Measurements from ENCODE around the gene STK10. TPM values are rescaled to one million over a fixed set of nuclear protein-coding genes. Genes with fewer than 3 reads are reported as not detected.

The STK10 gene
- total and polyA plus RNA-seq, 2 of the 8 experiments (the other 6 are each of a cell fraction or from before 2014, with no cell fraction given): 10.5 to 21.4 TPM

GRCh38 chr5:172127581-172127980 is 60.4 kb downstream of the STK10 start:
- no peak overlapping the region for H3K4me3 ChIP-seq (ENCODE audit: extremely low read depth in 1 of 4, insufficient read depth in 2 of 4, low read depth in 3 of 4, low read length in 4 of 4)
- H3K14ac ChIP-seq (ENCODE audit: insufficient read length): no peak overlapping the region
- H2BK5ac ChIP-seq (ENCODE audit: low read depth, low read length): no peak overlapping the region
- no peak overlapping the region for H2AFZ ChIP-seq (ENCODE audit: low read length)
- 95% methylated on average over 5 of the region's 5 CpGs; no CpG with 5 or more reads in 1 of the 2 experiments for WGBS, 2 experiments (ENCODE audit: extremely low coverage in 1 of 2, insufficient coverage in 1 of 2, insufficient read length in 1 of 2, insufficient replicate concordance in 2 of 2, low coverage in 1 of 2, low lambda C conversion rate in 2 of 2, missing lambda C conversion rate in 1 of 2)
- no peak overlapping the region for H3K23ac ChIP-seq (ENCODE audit: insufficient read length)
- FAIRE-seq: no peak
- no peak overlapping the region for H3K27ac ChIP-seq (ENCODE audit: low read depth, low read length)
- no peak overlapping the region for H2AK5ac ChIP-seq (ENCODE audit: low read depth, low read length)
- no peak overlapping the region for H4K91ac ChIP-seq (replicated peaks; ENCODE audit: insufficient read length, low read length)
- no peaks in the 10 kb centered on the region; a peak in 1 of 4 replicates for H3K9me3 ChIP-seq (ENCODE audit: insufficient read depth in 2 of 2, low read depth in 1 of 2, low read length in 1 of 2)
- no peaks in the 10 kb centered on the region for H3K4me1 ChIP-seq (replicated peaks in 1 of 4; ENCODE audit: control insufficient read depth in 3 of 4, insufficient read depth in 4 of 4, low read length in 3 of 4)
- H3K9ac ChIP-seq (replicated peaks in 1 of 4; ENCODE audit: extremely low read depth in 1 of 4, low read depth in 3 of 4, low read length in 3 of 4): no peak overlapping the region
- H3K36me3 ChIP-seq (ENCODE audit: control insufficient read depth in 2 of 4, insufficient read depth in 4 of 4, low read length in 3 of 4): no peaks in the 10 kb centered on the region
- no peaks in the 10 kb centered on the region for H4K20me1 ChIP-seq (replicated peaks in 1 of 2; ENCODE audit: control insufficient read depth in 1 of 2, insufficient read depth in 2 of 2, low read length in 2 of 2)
- H4K5ac ChIP-seq (ENCODE audit: insufficient read length, low read depth, low read length): no peak overlapping the region
- H2BK12ac ChIP-seq (ENCODE audit: low read depth, low read length): no peak overlapping the region
- no peaks in the 10 kb centered on the region for H3K27me3 ChIP-seq (replicated peaks in 1 of 4; ENCODE audit: control insufficient read depth in 3 of 4, extremely low read depth in 1 of 4, insufficient read depth in 3 of 4, low read length in 3 of 4)
- POLR2A ChIA-PET (ENCODE audit: partially characterized antibody): no interaction called here
- DNase-seq (ENCODE audit: low read depth in 1 of 2, low spot score in 2 of 2): no peak
- no peak overlapping the region for H2BK120ac ChIP-seq (replicated peaks; ENCODE audit: low read depth, low read length)
- H2BK20ac ChIP-seq (ENCODE audit: low read length): no peak overlapping the region
- no peak overlapping the region for H3K18ac ChIP-seq (ENCODE audit: extremely low read depth, low read length)
- H3K79me2 ChIP-seq (ENCODE audit: control insufficient read depth in 1 of 2, insufficient read depth in 2 of 2, low read length in 2 of 2): no peaks in the 10 kb centered on the region
- no peaks in the 10 kb centered on the region for H3K79me1 ChIP-seq (ENCODE audit: low read depth, low read length)
- no peak overlapping the region for H4K8ac ChIP-seq (ENCODE audit: extremely low read depth, insufficient read depth, low read length)
- H3K4me2 ChIP-seq (ENCODE audit: insufficient read depth in 1 of 2, low read depth in 2 of 2, low read length in 2 of 2): no peak overlapping the region
- H3K23me2 ChIP-seq (ENCODE audit: low read depth, low read length): no peaks in the 10 kb centered on the region
- no peak overlapping the region for H2BK15ac ChIP-seq (ENCODE audit: low read length)
- H3K4ac ChIP-seq (replicated peaks; ENCODE audit: insufficient read length, low read depth, low read length): no peak overlapping the region
- CTCF ChIA-PET (ENCODE audit: partially characterized antibody): interaction anchor here (0.5 to 1.1 kb wide), 5 partner anchors 20 to 231 kb away, joined by 3 to 4 read pairs (median 3); no protein-coding TSS in a partner anchor
- no peak overlapping the region for H3K56ac ChIP-seq (replicated peaks; ENCODE audit: insufficient read length, low read depth, low read length)
- TF ChIP-seq CEBPB (IDR thresholded peaks at IDR 0.05; ENCODE audit: low read depth, low read length): no peak
- TF ChIP-seq SP1 (IDR thresholded peaks at IDR 0.05; ENCODE audit: low read depth, low read length): no peak
- TF ChIP-seq EP300 (IDR thresholded peaks at IDR 0.05; ENCODE audit: borderline replicate concordance in 1 of 2, low read depth in 2 of 2, low read length in 2 of 2): no peak
- TF ChIP-seq TEAD4 (IDR thresholded peaks at IDR 0.05; ENCODE audit: low read depth, low read length): no peak
- no peak for TF ChIP-seq MAFK (IDR thresholded peaks at IDR 0.05; ENCODE audit: low read depth, low read length)
- no peak for TF ChIP-seq POLR2AphosphoS5 (IDR thresholded peaks at IDR 0.05; ENCODE audit: low read depth, low read length)
- no peak for TF ChIP-seq TBP (IDR thresholded peaks at IDR 0.05; ENCODE audit: low read depth, low read length)
- no peak for TF ChIP-seq SIX5 (IDR thresholded peaks at IDR 0.05; ENCODE audit: low read depth, low read length)
- TF ChIP-seq SP2 (IDR thresholded peaks at IDR 0.05; ENCODE audit: low read length): no peak
- TF ChIP-seq RBBP5 (IDR thresholded peaks at IDR 0.05; ENCODE audit: borderline replicate concordance, low read depth, low read length): no peak
- TF ChIP-seq KDM4A (IDR thresholded peaks at IDR 0.05; ENCODE audit: low read depth, low read length, severe bottlenecking): no peak
- TF ChIP-seq CBX8 (IDR thresholded peaks at IDR 0.05; ENCODE audit: borderline replicate concordance, low read depth, low read length): no peak
- TF ChIP-seq SIN3A (conservative IDR thresholded peaks at IDR 0.05 in 1 of 2, IDR thresholded peaks at IDR 0.05 in 1 of 2; ENCODE audit: low read depth in 1 of 2, low read length in 2 of 2): no peak
- TF ChIP-seq TAF1 (IDR thresholded peaks at IDR 0.05; ENCODE audit: low read depth, low read length): no peak
- no peak for TF ChIP-seq USF2 (IDR thresholded peaks at IDR 0.05; ENCODE audit: low read length)

All from H1 (cell line).